SK-N-SH treated with all-trans-retinoic acid at 6 μM for 48 hours (cell line): ENCODE measurements around the gene SORCS1.

Source experiments
- ARNTL ChIP-seq: fragments of 450-650 bp; formaldehyde crosslinking; IDR thresholded peaks from 2 replicates; pipeline ENCODE4 v1.5.0; 2020; ENCODE audit warnings: low read depth, mild to moderate bottlenecking, moderate library complexity, borderline replicate concordance
- CREB5 ChIP-seq: fragments of 250-450 bp; sonication (Bioruptor Pico); IDR thresholded peaks from 2 replicates; pipeline ENCODE4 v1.5.1; 2020; ENCODE audit warnings: low read depth, mild to moderate bottlenecking, moderate library complexity
- PATZ1 ChIP-seq: fragments of 250-450 bp; sonication (Bioruptor Pico); IDR thresholded peaks from 2 replicates; pipeline ENCODE4 v1.8.0; 2020; ENCODE audit warnings: mild to moderate bottlenecking, moderate library complexity, borderline replicate concordance
- PPARA ChIP-seq: fragments of 250-450 bp; sonication (Bioruptor Pico); IDR thresholded peaks from 2 replicates; pipeline ENCODE4 v1.5.0; 2020; ENCODE audit warnings: mild to moderate bottlenecking, borderline replicate concordance
- RARB ChIP-seq: fragments of 250-450 bp; sonication (Bioruptor Pico); IDR thresholded peaks from 2 replicates; pipeline ENCODE4 v1.8.0; 2021; ENCODE audit warnings: mild to moderate bottlenecking, moderate library complexity
- SNAI2 ChIP-seq: fragments of 250-450 bp; sonication (Bioruptor Pico); IDR thresholded peaks from 2 replicates; pipeline ENCODE4 v1.5.0; 2020; ENCODE audit warnings: mild to moderate bottlenecking, moderate library complexity
- TOX ChIP-seq: fragments of 250-450 bp; sonication (Bioruptor Pico); IDR thresholded peaks from 2 replicates; pipeline ENCODE4 v1.8.0; 2021; ENCODE audit warnings: mild to moderate bottlenecking, moderate library complexity, borderline replicate concordance
- ZC3H10 ChIP-seq: fragments of 250-450 bp; sonication (Bioruptor Pico); IDR thresholded peaks from 2 replicates; pipeline ENCODE4 v1.5.1; 2021; ENCODE audit warnings: mild to moderate bottlenecking, moderate library complexity
- ZNF565 ChIP-seq: fragments of 450-650 bp; formaldehyde crosslinking; conservative IDR thresholded peaks from 2 replicates; pipeline ENCODE4 v1.5.0; 2020; ENCODE audit warnings: low read depth, mild to moderate bottlenecking, moderate library complexity

GRCh38 chr10:106908225-106908624 lies 256.3 kb downstream of the SORCS1 start:
- TF ChIP-seq PPARA (no peak), SNAI2 (CRISPR knock-in tag) (no peak), ARNTL (CRISPR knock-in tag) (no peak), PATZ1 (CRISPR knock-in tag) (no peak), ZC3H10 (CRISPR knock-in tag) (no peak), CREB5 (no peak), RARB (CRISPR knock-in tag) (no peak), ZNF565 (CRISPR knock-in tag) (no peak), TOX (CRISPR knock-in tag) (no peak)
